SK-N-SH (cell line): ENCODE results near the gene MADCAM1. TPM values are rescaled to one million over a fixed set of nuclear protein-coding genes. Genes with fewer than 3 reads are reported as not detected.

Experiments
- CTCF ChIA-PET: fragments of 300-600, 350-600 bp; formaldehyde crosslinking; extraction: SDS; loops from one replicate; lab custom pipeline; 2021; lab: Yijun Ruan, JAX
- POLR2A ChIA-PET: fragments of 350-600 bp; sonication (Branson Sonifier 250); formaldehyde crosslinking; extraction: SDS; loops from one replicate; lab custom pipeline; 2020; ENCODE audit warnings: antibody characterized with exemption, inconsistent platforms; lab: Yijun Ruan, JAX
- DNase-seq: peaks from one replicate; pipeline ENCODE4 v3.0.0; 2012
- H2AFZ ChIP-seq: fragments of 200-600 bp; sonication (generic); 2 replicates; pipeline ENCODE4 v1.8.1; 2016; ENCODE audit warnings: antibody characterized with exemption, mild to moderate bottlenecking, low read depth
- H3F3A ChIP-seq: fragments of 200-600 bp; sonication (generic); replicated peaks from 2 replicates; pipeline ENCODE3; 2016; ENCODE audit warnings: antibody characterized with exemption, mild to moderate bottlenecking; ENCODE audit not compliant: insufficient read depth
- H3K27ac ChIP-seq, 2 experiments: fragments of 200-500 bp in 1 of 2; fragments of 200-600 bp in 1 of 2; sonication (Bioruptor generic) in 1 of 2; sonication (generic), shearing (Covaris generic) in 1 of 2; 2 replicates each; pipeline versions ENCODE4 v1.5.1 to v1.6.1; 2014 to 2016; ENCODE audit warnings: low read depth in 2 of 2, inconsistent platforms in 1 of 2, low read length in 1 of 2, mild to moderate bottlenecking in 1 of 2, mixed read lengths in 1 of 2
- H3K27me3 ChIP-seq: fragments of 200-600 bp; sonication (generic), shearing (Covaris generic); 2 replicates; pipeline ENCODE4 v1.6.1; 2016; ENCODE audit warnings: mixed run types; ENCODE audit not compliant: insufficient read depth
- H3K36me3 ChIP-seq, 2 experiments: fragments of 200-500 bp in 1 of 2; fragments of 200-600 bp in 1 of 2; sonication (Bioruptor generic) in 1 of 2; sonication (generic) in 1 of 2; replicated peaks in 1 of 2; 2 replicates each; pipeline versions ENCODE3 to v1.5.1; 2014 to 2016; ENCODE audit warnings: low read length in 1 of 2, mild to moderate bottlenecking in 1 of 2; ENCODE audit not compliant: insufficient read depth in 2 of 2, control insufficient read depth in 1 of 2
- H3K4me1 ChIP-seq, 2 experiments: fragments of 200-500 bp in 1 of 2; fragments of 200-600 bp in 1 of 2; sonication (Bioruptor generic) in 1 of 2; sonication (generic), shearing (Covaris generic) in 1 of 2; 2 replicates each; pipeline versions ENCODE4 v1.5.1 to v1.6.1; 2014 to 2016; ENCODE audit warnings: low read depth in 1 of 2, low read length in 1 of 2, mixed run types in 1 of 2; ENCODE audit not compliant: insufficient read depth in 2 of 2, control insufficient read depth in 1 of 2
- H3K4me2 ChIP-seq: fragments of 200-600 bp; sonication (generic), shearing (Covaris generic); 2 replicates; pipeline ENCODE4 v1.6.1; 2017; ENCODE audit warnings: mixed run types
- H3K4me3 ChIP-seq, 2 experiments: fragments of 200-500 bp in 1 of 2; fragments of 200-600 bp in 1 of 2; sonication (Bioruptor generic) in 1 of 2; sonication (generic), shearing (Covaris generic) in 1 of 2; 2 replicates each; pipeline versions ENCODE4 v1.5.1 to v1.8.1; 2014 to 2016; ENCODE audit warnings: low read depth in 2 of 2, inconsistent platforms in 1 of 2, low read length in 1 of 2, mild to moderate bottlenecking in 1 of 2, mixed read lengths in 1 of 2, moderate library complexity in 1 of 2
- H3K79me2 ChIP-seq: fragments of 200-600 bp; sonication (generic); 2 replicates; pipeline ENCODE4 v1.8.1; 2017; ENCODE audit warnings: mild to moderate bottlenecking; ENCODE audit not compliant: insufficient read depth
- H3K9ac ChIP-seq: fragments of 200-600 bp; sonication (generic); 2 replicates; pipeline ENCODE4 v1.6.1; 2017; ENCODE audit warnings: mixed run types
- H3K9me2 ChIP-seq: fragments of 200-600 bp; sonication (generic); 2 replicates; pipeline ENCODE4 v1.6.1; 2017; ENCODE audit warnings: mixed run types
- H3K9me3 ChIP-seq: fragments of 200-600 bp; sonication (generic); 2 replicates; pipeline ENCODE4 v1.6.1; 2017; ENCODE audit warnings: mixed run types, mild to moderate bottlenecking, moderate library complexity
- H4K20me1 ChIP-seq: fragments of 200-600 bp; sonication (generic); 2 replicates; pipeline ENCODE4 v1.6.1; 2017; ENCODE audit warnings: mild to moderate bottlenecking, mixed run types; ENCODE audit not compliant: insufficient read depth
- RXRA ChIP-seq: IDR thresholded peaks from 2 replicates; pipeline ENCODE4 v1.4.0; 2012; ENCODE audit warnings: low read depth, mild to moderate bottlenecking, borderline replicate concordance
- TCF12 ChIP-seq: IDR thresholded peaks from 2 replicates; pipeline ENCODE4 v1.4.0; 2012
- TEAD4 ChIP-seq: IDR thresholded peaks from 2 replicates; pipeline ENCODE4 v1.4.0; 2012; ENCODE audit warnings: mild to moderate bottlenecking, borderline replicate concordance; ENCODE audit not compliant: insufficient read depth
- WGBS: methylation state at CpG from one replicate; pipeline ENCODE4 v1.1.6; 2017; ENCODE audit warnings: low lambda C conversion rate; 5-methylcytosine and 5-hydroxymethylcytosine counted together
- polyA plus RNA-seq, 3 experiments: library from polyadenylated mRNA; depleted of rRNA; stranded (reverse); fragments of >200 nt; gene quantifications; 2 replicates each; pipeline ENCODE4 v1.2.3, GENCODE V29; 2012
- TF ChIP-seq, protein P1 (sequence below): IDR thresholded peaks from 2 replicates; pipeline ENCODE4; 2012

MADCAM1 gene
- polyA plus RNA-seq, 1 of the 3 experiments (the other 2 are of a cell fraction) = 0.81 TPM

DNA sequence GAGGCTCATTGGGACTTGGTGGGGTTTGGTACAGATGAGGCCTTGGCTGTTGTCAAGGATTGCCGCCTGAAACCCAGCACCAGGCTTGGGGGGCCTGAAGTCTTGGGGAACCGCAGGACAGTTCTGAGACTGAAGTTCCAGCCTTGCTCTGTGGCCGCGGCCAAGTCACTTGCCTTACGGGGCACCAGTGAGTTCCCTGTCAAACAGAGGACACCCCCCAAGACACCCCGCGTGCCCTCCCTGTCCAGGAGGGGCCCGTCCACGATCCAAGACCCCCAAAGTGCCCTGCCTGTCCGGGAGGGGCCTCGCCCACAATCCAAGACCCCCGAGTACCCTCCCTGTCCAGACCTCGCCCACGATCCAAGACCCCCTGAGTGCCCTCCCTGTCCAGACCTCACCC, 37.8 kb downstream of the MADCAM1 start (continued):
- TF ChIP-seq, protein P1, sequence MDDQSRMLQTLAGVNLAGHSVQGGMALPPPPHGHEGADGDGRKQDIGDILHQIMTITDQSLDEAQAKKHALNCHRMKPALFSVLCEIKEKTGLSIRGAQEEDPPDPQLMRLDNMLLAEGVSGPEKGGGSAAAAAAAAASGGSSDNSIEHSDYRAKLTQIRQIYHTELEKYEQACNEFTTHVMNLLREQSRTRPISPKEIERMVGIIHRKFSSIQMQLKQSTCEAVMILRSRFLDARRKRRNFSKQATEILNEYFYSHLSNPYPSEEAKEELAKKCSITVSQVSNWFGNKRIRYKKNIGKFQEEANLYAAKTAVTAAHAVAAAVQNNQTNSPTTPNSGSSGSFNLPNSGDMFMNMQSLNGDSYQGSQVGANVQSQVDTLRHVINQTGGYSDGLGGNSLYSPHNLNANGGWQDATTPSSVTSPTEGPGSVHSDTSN = no peak

DNA sequence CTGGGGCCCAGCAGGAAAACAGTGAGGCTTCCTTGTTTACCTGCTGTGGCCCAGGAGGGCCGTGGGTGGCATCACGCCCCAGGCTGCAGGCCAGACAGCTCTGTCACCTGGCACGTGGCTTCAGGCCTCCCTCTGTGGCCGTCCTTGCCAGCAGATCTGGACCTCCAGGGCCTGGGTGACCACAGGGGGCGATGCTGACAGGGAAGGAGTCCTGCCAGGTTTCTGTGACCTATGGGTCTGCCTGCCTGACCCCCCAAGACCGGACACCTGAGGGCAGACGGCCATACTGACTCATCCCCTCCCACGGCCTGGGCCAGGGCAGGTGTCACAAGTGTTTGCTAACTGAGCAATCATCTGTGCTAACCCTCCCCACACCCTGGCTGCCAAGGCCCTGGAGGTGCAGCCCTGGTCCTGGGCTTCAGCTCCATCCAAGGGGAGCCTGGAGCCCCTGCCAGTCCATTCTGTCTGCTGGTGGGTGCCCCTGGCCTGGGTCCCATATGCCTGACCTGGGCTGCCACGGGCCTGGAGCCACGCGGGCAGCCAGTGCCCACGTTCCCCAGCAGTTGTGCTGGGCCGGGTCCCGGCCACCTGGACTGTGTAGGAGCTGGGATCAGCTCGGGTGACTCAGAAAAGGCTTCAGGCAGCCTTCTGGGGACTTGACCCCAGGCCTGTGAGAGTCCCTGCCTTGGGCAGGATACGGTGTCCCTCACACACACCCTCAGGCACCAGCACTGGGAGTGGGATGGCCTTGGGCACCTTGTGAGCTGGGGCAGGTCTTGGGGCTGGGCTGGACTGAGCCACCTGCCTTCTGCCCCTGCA, 38.9 kb downstream of the MADCAM1 start:
- ChIA-PET CTCF (interaction anchor here (0.7 to 1.3 kb wide), 3 partner anchors 40 to 125 kb away, joined by 3 read pairs; no protein-coding TSS in a partner anchor), POLR2A (no interaction called here)
- no peaks in the 10 kb centered on the region for H3K9me2 ChIP-seq
- H3K27me3 ChIP-seq = no peaks in the 10 kb centered on the region
- H3K9me3 ChIP-seq = no peaks in the 10 kb centered on the region
- no peak for DNase-seq
- WGBS = 62% methylated on average over 6 of the region's 16 CpGs
- TF ChIP-seq TCF12 (no peak), RXRA (no peak)
- no peaks in the 10 kb centered on the region for H3F3A ChIP-seq
- no peak overlapping the region for H3K9ac ChIP-seq
- H4K20me1 ChIP-seq = peaks cover 39% of the 10 kb centered on the region
- no peak overlapping the region; a peak in 1 of 4 replicates for H3K27ac ChIP-seq
- peaks cover 50% of the 10 kb centered on the region for H3K79me2 ChIP-seq
- no peak overlapping the region for H3K4me2 ChIP-seq
- peaks cover 11 to 19% of the 10 kb centered on the region in 2 experiments; a peak in 2 of 4 replicates for H3K4me1 ChIP-seq
- H3K36me3 ChIP-seq = peaks cover 0 to 34% of the 10 kb centered on the region in 2 experiments
- H3K4me3 ChIP-seq = no peak overlapping the region
- H2AFZ ChIP-seq = no peak overlapping the region

DNA sequence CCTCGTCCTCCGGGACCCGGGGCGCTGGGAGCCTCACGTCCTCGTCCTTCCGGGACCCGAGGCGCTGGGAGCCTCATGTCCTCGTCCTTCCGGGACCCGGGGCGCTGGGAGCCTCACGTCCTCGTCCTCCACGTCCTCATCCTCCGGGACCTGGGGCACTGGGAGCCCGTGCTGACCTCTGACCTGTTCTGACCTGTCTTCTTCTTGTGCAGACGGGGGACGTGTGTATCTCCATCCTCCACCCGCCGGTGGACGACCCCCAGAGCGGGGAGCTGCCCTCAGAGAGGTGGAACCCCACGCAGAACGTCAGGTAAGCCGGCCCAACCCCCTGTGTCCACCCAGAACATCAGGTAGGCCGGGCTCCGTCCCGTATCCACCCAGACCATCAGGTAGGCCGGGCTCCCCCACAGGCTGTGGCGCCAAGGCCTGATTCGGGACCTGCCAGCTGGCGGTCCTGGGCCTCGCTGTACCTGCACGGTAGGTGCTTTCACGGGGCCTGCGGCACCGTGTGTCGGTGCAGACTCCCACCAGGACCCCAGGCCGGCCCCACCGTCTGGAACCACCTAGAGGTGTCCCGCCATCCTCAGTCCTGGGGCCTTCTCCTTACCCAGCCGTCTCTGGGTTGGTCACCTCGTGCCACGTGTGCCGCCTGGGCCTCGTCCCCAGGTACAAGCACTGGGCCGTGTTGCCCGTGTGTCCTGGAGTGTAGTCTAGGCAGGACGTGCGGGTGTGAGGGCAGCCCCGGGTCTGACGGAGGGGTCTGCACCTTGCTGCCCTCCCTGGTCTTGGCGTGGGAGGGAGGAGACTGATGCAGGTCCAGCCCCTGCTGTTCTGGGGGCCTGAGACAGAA, 40.0 kb downstream of the MADCAM1 start:
- H3K36me3 ChIP-seq = peaks cover 0 to 34% of the 10 kb centered on the region in 2 experiments
- TF ChIP-seq TEAD4 = no peak
- WGBS = 92% methylated on average over 36 of the region's 55 CpGs
- H2AFZ ChIP-seq = no peak overlapping the region
- no peaks in the 10 kb centered on the region for H3K27me3 ChIP-seq
- ChIA-PET CTCF (interaction anchor here (1.3 kb wide), 1 partner anchor 52 kb away, joined by 3 read pairs; no protein-coding TSS in a partner anchor), POLR2A (no interaction called here)
- H3K4me2 ChIP-seq = no peak overlapping the region
- no peaks in the 10 kb centered on the region for H3K9me3 ChIP-seq
- H3K9me2 ChIP-seq = no peaks in the 10 kb centered on the region
- no peaks in the 10 kb centered on the region for H3F3A ChIP-seq
- no peak overlapping the region for H3K27ac ChIP-seq
- no peak overlapping the region for H3K9ac ChIP-seq
- DNase-seq = no peak
- peaks cover 11 to 19% of the 10 kb centered on the region in 2 experiments; a peak in 2 of 4 replicates for H3K4me1 ChIP-seq
- peaks cover 50% of the 10 kb centered on the region for H3K79me2 ChIP-seq
- H4K20me1 ChIP-seq = peaks cover 39% of the 10 kb centered on the region
- no peak overlapping the region for H3K4me3 ChIP-seq
